Skeletal muscle satellite cell (primary cell): ENCODE data around the gene SEMA5A.
"Not testable (repeated sequence)": the region's sequence is repeated elsewhere in the genome, so short reads cannot be mapped to it uniquely, and the experiment has no call there.

Experiments used
- H3K27me3 ChIP-seq: 2 replicates; pipeline ENCODE4 v1.7.0; 2013; ENCODE audit warnings: low read length; ENCODE audit not compliant: control insufficient read depth, insufficient read depth
- H3K36me3 ChIP-seq: 2 replicates; pipeline ENCODE4 v1.7.0; 2013; ENCODE audit warnings: mild to moderate bottlenecking, control low read depth, low read length; ENCODE audit not compliant: insufficient read depth
- H3K4me1 ChIP-seq: 2 replicates; pipeline ENCODE4 v1.7.0; 2013; ENCODE audit warnings: low read length; ENCODE audit not compliant: control insufficient read depth, insufficient read depth
- H3K4me2 ChIP-seq: 2 replicates; pipeline ENCODE4 v1.7.0; 2013; ENCODE audit warnings: mild to moderate bottlenecking, low read length
- H3K4me3 ChIP-seq: 2 replicates; pipeline ENCODE4 v1.7.0; 2013; ENCODE audit warnings: low read length
- H3K9ac ChIP-seq: 2 replicates; pipeline ENCODE4 v1.7.0; 2013; ENCODE audit warnings: mild to moderate bottlenecking, low read depth, low read length, moderate library complexity
- H3K9me3 ChIP-seq: replicated peaks from 2 replicates; pipeline ENCODE4 v1.7.0; 2013; ENCODE audit warnings: mild to moderate bottlenecking, control low read depth, low read length

The SEMA5A gene

GRCh38 chr5:9363449-9363848 lies 182.4 kb downstream of the SEMA5A start:
- Histone ChIP-seq H3K4me2 (no peak overlapping the region), H3K36me3 (no peaks in the 10 kb centered on the region), H3K9me3 (no peaks in the 10 kb centered on the region), H3K4me3 (no peak overlapping the region), H3K9ac (no peak overlapping the region), H3K27me3 (no peaks in the 10 kb centered on the region), H3K4me1 (peaks cover 12% of the 10 kb centered on the region)

GRCh38 chr5:9363026-9363425 lies 182.8 kb downstream of the SEMA5A start:
- Histone ChIP-seq H3K4me2 (no peak overlapping the region), H3K4me3 (no peak overlapping the region), H3K27me3 (no peaks in the 10 kb centered on the region), H3K9ac (no peak overlapping the region), H3K4me1 (peaks cover 12% of the 10 kb centered on the region), H3K9me3 (no peaks in the 10 kb centered on the region), H3K36me3 (no peaks in the 10 kb centered on the region)

- H3K27me3 ChIP-seq = no peaks in the 10 kb centered on the region
- no peak overlapping the region for H3K4me2 ChIP-seq
- no peaks in the 10 kb centered on the region for H3K36me3 ChIP-seq
- H3K9me3 ChIP-seq = no peaks in the 10 kb centered on the region
- H3K4me3 ChIP-seq = no peak overlapping the region
- no peak overlapping the region for H3K9ac ChIP-seq
- H3K4me1 ChIP-seq = peaks cover 12% of the 10 kb centered on the region
Observed at GRCh38 chr5:9362600-9362999, 183.3 kb downstream of the SEMA5A start.

GRCh38 chr5:9361835-9362234 lies 184.0 kb downstream of the SEMA5A start:
- H3K36me3 ChIP-seq = no peaks in the 10 kb centered on the region
- no peaks in the 10 kb centered on the region for H3K9me3 ChIP-seq
- H3K4me3 ChIP-seq = no peak overlapping the region
- no peak overlapping the region for H3K9ac ChIP-seq
- H3K4me1 ChIP-seq = peaks cover 12% of the 10 kb centered on the region
- H3K27me3 ChIP-seq = no peaks in the 10 kb centered on the region
- no peak overlapping the region for H3K4me2 ChIP-seq

GRCh38 chr5:9358961-9359685 lies 186.8 kb downstream of the SEMA5A start:
- Histone ChIP-seq H3K9ac (no peak overlapping the region), H3K36me3 (no peaks in the 10 kb centered on the region), H3K4me3 (no peak overlapping the region), H3K4me1 (peaks cover 12% of the 10 kb centered on the region), H3K9me3 (no peaks in the 10 kb centered on the region), H3K4me2 (no peak overlapping the region), H3K27me3 (no peaks in the 10 kb centered on the region)

- H3K4me2 ChIP-seq = no peak overlapping the region
- H3K4me3 ChIP-seq = no peak overlapping the region
- H3K27me3 ChIP-seq = no peaks in the 10 kb centered on the region
- no peaks in the 10 kb centered on the region for H3K9me3 ChIP-seq
- H3K36me3 ChIP-seq = no peaks in the 10 kb centered on the region
- H3K4me1 ChIP-seq = peaks cover 12% of the 10 kb centered on the region
- H3K9ac ChIP-seq = no peak overlapping the region
Observed at GRCh38 chr5:9356351-9356825, 189.5 kb downstream of the SEMA5A start.

GRCh38 chr5:9354336-9355081 lies 191.4 kb downstream of the SEMA5A start:
- Histone ChIP-seq H3K4me1 (peaks cover 18% of the 10 kb centered on the region), H3K36me3 (no peaks in the 10 kb centered on the region), H3K4me3 (no peak overlapping the region), H3K9me3 (no peaks in the 10 kb centered on the region), H3K4me2 (no peak overlapping the region), H3K9ac (no peak overlapping the region), H3K27me3 (no peaks in the 10 kb centered on the region)

GRCh38 chr5:9353048-9353447 lies 192.8 kb downstream of the SEMA5A start:
- not testable (repeated sequence) for H3K27me3 ChIP-seq, H3K9ac ChIP-seq, H3K36me3 ChIP-seq, H3K4me3 ChIP-seq, H3K9me3 ChIP-seq, H3K4me2 ChIP-seq
- H3K4me1 ChIP-seq = peaks cover 22% of the 10 kb centered on the region

GRCh38 chr5:9351546-9351945 lies 194.3 kb downstream of the SEMA5A start:
- Histone ChIP-seq H3K9ac (no peak overlapping the region), H3K27me3 (no peaks in the 10 kb centered on the region), H3K36me3 (no peaks in the 10 kb centered on the region), H3K4me2 (no peak overlapping the region), H3K9me3 (no peaks in the 10 kb centered on the region), H3K4me1 (peaks cover 28% of the 10 kb centered on the region), H3K4me3 (no peak overlapping the region)

- Histone ChIP-seq H3K9ac (no peak overlapping the region), H3K9me3 (no peaks in the 10 kb centered on the region), H3K27me3 (no peaks in the 10 kb centered on the region), H3K4me3 (no peak overlapping the region), H3K4me2 (no peak overlapping the region), H3K4me1 (peaks cover 28% of the 10 kb centered on the region), H3K36me3 (no peaks in the 10 kb centered on the region)
Observed at GRCh38 chr5:9350301-9350797, 195.5 kb downstream of the SEMA5A start.

- peak overlapping the region; percentile 49 for H3K4me2 ChIP-seq
- H3K9ac ChIP-seq = peak overlapping the region; percentile 37
- H3K9me3 ChIP-seq = no peaks in the 10 kb centered on the region
- no peaks in the 10 kb centered on the region for H3K27me3 ChIP-seq
- H3K4me1 ChIP-seq = peaks cover 33% of the 10 kb centered on the region
- no peak overlapping the region for H3K4me3 ChIP-seq
- H3K36me3 ChIP-seq = no peaks in the 10 kb centered on the region
Observed at GRCh38 chr5:9348401-9348996, 197.4 kb downstream of the SEMA5A start.
